Skin epidermis (tissue), 12 donors: ENCODE data around the gene NEURL1.
"Not testable (repeated sequence)": the region's sequence is repeated elsewhere in the genome, so short reads cannot be mapped to it uniquely, and the experiment has no call there.

ENCODE experiments used
- H3K27ac ChIP-seq, 21 experiments: fragments of 200-600 bp; sonication (generic) in 11 of 21; one replicate each; pipeline ENCODE4 v1.5.0; 2020; ENCODE audit warnings: mild to moderate bottlenecking in 3 of 21, inconsistent platforms in 2 of 21, moderate library complexity in 2 of 21
- H3K4me3 ChIP-seq, 7 experiments: fragments of 200-600 bp; sonication (generic) in 2 of 7; one replicate each; pipeline ENCODE4 v1.5.0; 2020; ENCODE audit warnings: inconsistent platforms in 2 of 7, mild to moderate bottlenecking in 2 of 7, moderate library complexity in 1 of 7

NEURL1 gene

GRCh38 chr10:103490986-103491314, 2.6 kb upstream of the NEURL1 start:
- Histone ChIP-seq H3K27ac (peak overlapping the region in 2 of 21 experiments; percentile 11 to 24), H3K4me3 (no peak overlapping the region)

GRCh38 chr10:103491729-103492364, 1.7 kb upstream of the NEURL1 start:
- Histone ChIP-seq H3K4me3 (no peak overlapping the region), H3K27ac (no peak overlapping the region)

GRCh38 chr10:103492655-103493261, 747 bp upstream of the NEURL1 start:
- H3K27ac ChIP-seq, result no peak overlapping the region
- no peak overlapping the region for H3K4me3 ChIP-seq

- Histone ChIP-seq H3K4me3 (peak overlapping the region; percentile 37 to 61 (median 53)), H3K27ac (no peak overlapping the region)
These were observed 692 bp downstream of the NEURL1 start for GRCh38 chr10:103493916-103494877.

- Histone ChIP-seq H3K27ac (no peak overlapping the region), H3K4me3 (no peak overlapping the region)
These were observed 1.8 kb downstream of the NEURL1 start for GRCh38 chr10:103495321-103495720.

GRCh38 chr10:103497161-103497915, 3.8 kb downstream of the NEURL1 start:
- H3K27ac ChIP-seq, result no peak overlapping the region

GRCh38 chr10:103498936-103499638, 5.6 kb downstream of the NEURL1 start:
- Histone ChIP-seq H3K4me3 (no peak overlapping the region), H3K27ac (no peak overlapping the region)

More at GRCh38 chr10:103497161-103497915, 3.8 kb downstream of the NEURL1 start:
- H3K4me3 ChIP-seq, result no peak overlapping the region

GRCh38 chr10:103499881-103500280, 6.4 kb downstream of the NEURL1 start:
- no peak overlapping the region for H3K4me3 ChIP-seq
- H3K27ac ChIP-seq, result no peak overlapping the region

GRCh38 chr10:103500481-103500880, 7.0 kb downstream of the NEURL1 start:
- no peak overlapping the region for H3K27ac ChIP-seq
- H3K4me3 ChIP-seq, result no peak overlapping the region

GRCh38 chr10:103501186-103501585, 7.7 kb downstream of the NEURL1 start:
- H3K4me3 ChIP-seq, result no peak overlapping the region
- H3K27ac ChIP-seq, result no peak overlapping the region

GRCh38 chr10:103502849-103503660, 9.6 kb downstream of the NEURL1 start:
- Histone ChIP-seq H3K27ac (no peak overlapping the region), H3K4me3 (no peak overlapping the region)

GRCh38 chr10:103503777-103504176, 10.3 kb downstream of the NEURL1 start:
- not testable (repeated sequence) for H3K27ac ChIP-seq, H3K4me3 ChIP-seq

GRCh38 chr10:103504181-103504783, 10.8 kb downstream of the NEURL1 start:
- no peak overlapping the region for H3K27ac ChIP-seq
- no peak overlapping the region for H3K4me3 ChIP-seq

GRCh38 chr10:103506061-103506460, 12.6 kb downstream of the NEURL1 start:
- no peak overlapping the region for H3K27ac ChIP-seq
- no peak overlapping the region for H3K4me3 ChIP-seq

GRCh38 chr10:103507235-103508191, 14.0 kb downstream of the NEURL1 start:
- H3K27ac ChIP-seq, result no peak overlapping the region
- H3K4me3 ChIP-seq, result no peak overlapping the region

- Histone ChIP-seq H3K27ac (no peak overlapping the region), H3K4me3 (no peak overlapping the region)
These were observed 16.7 kb downstream of the NEURL1 start for GRCh38 chr10:103510046-103510685.
